NT2/D1 (cell line): ENCODE results near the gene CALML5.

Experiments
- YY1 ChIP-seq: IDR thresholded peaks from 2 replicates; pipeline ENCODE4 v1.6.1; 2011; ENCODE audit not compliant: insufficient read length, insufficient read depth
- ZNF274 ChIP-seq: IDR thresholded peaks from 2 replicates; pipeline ENCODE4 v1.6.1; 2011; ENCODE audit warnings: mild to moderate bottlenecking, low read depth, low read length

DNA sequence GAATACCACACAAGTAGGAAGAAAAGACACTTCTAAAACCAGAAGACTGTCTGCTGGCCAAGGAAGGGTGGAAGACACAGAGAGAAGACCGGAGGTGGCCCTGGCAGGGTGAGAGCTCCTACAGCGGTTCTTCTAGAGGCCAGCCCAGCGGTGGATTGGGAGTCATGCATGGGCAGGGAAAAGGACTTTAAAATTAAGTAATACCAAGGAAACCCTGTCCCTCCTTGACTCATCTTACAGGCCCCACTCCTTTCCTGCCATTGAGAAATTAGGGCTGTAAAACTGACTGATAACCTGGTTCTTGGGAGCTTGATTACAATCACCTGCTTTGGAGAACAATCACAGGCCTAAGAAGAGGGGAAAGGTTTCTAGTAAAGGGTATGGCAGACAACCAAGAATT lies 41.5 kb upstream of the CALML5 start:
- no peak for TF ChIP-seq YY1
- no peak for TF ChIP-seq ZNF274
